H1 (cell line): Measurements from ENCODE around the gene ACAP3. TPM values are rescaled to one million over a fixed set of nuclear protein-coding genes. Genes with fewer than 3 reads are reported as not detected.

ENCODE experiments used
- CTCF ChIA-PET: fragments of 300-600 bp; sonication (Branson Sonifier 250); formaldehyde crosslinking; loops from one replicate; lab custom pipeline; 2021; ENCODE audit not compliant: partially characterized antibody; lab: Charles Lee
- POLR2A ChIA-PET: fragments of 300-600 bp; sonication (Branson Sonifier 250); formaldehyde crosslinking; loops from one replicate; lab custom pipeline; 2021; ENCODE audit warnings: inconsistent platforms; ENCODE audit not compliant: partially characterized antibody; lab: Charles Lee
- DNase-seq, 2 experiments: peaks; one replicate each; pipeline versions ENCODE4 v3.0.0 to v3.0.0-alpha.2; 2010 to 2022; ENCODE audit warnings: low spot score in 2 of 2, low read depth in 1 of 2, mixed read lengths in 1 of 2
- FAIRE-seq: peaks from 2 replicates; lab custom pipeline; 2011; peaks lifted over from hg19 to GRCh38; lab: Jason Lieb, UNC
- H2AFZ ChIP-seq: 2 replicates; pipeline ENCODE4 v1.8.1; 2012; ENCODE audit warnings: low read length, inconsistent platforms
- H2AK5ac ChIP-seq: 2 replicates; pipeline ENCODE4 v1.6.1; 2013; ENCODE audit warnings: low read depth, low read length
- H2BK120ac ChIP-seq: replicated peaks from 2 replicates; pipeline ENCODE3; 2013; ENCODE audit warnings: low read depth, low read length, inconsistent platforms
- H2BK12ac ChIP-seq: 2 replicates; pipeline ENCODE4 v1.6.1; 2013; ENCODE audit warnings: low read depth, low read length
- H2BK15ac ChIP-seq: 2 replicates; pipeline ENCODE4 v1.6.1; 2013; ENCODE audit warnings: low read length
- H2BK20ac ChIP-seq: 2 replicates; pipeline ENCODE4 v1.6.1; 2013; ENCODE audit warnings: low read length
- H2BK5ac ChIP-seq: 2 replicates; pipeline ENCODE4 v1.6.1; 2013; ENCODE audit warnings: low read depth, low read length
- H3K14ac ChIP-seq: 2 replicates; pipeline ENCODE4 v1.6.1; 2013; ENCODE audit warnings: inconsistent platforms; ENCODE audit not compliant: insufficient read length
- H3K18ac ChIP-seq: 2 replicates; pipeline ENCODE4 v1.6.1; 2013; ENCODE audit warnings: low read length; ENCODE audit errors: extremely low read depth
- H3K23ac ChIP-seq: 2 replicates; pipeline ENCODE4 v1.6.1; 2013; ENCODE audit warnings: inconsistent platforms; ENCODE audit not compliant: insufficient read length
- H3K23me2 ChIP-seq: 2 replicates; pipeline ENCODE4 v1.6.1; 2013; ENCODE audit warnings: low read depth, low read length
- H3K27ac ChIP-seq: 2 replicates; pipeline ENCODE4 v1.6.1; 2011; ENCODE audit warnings: low read depth, low read length, inconsistent platforms
- H3K27me3 ChIP-seq, 4 experiments: replicated peaks in 1 of 4; 1 replicate in 1 of 4; 2 replicates in 3 of 4; pipeline versions ENCODE4 v1.6.1 to v1.8.1; 2011 to 2013; ENCODE audit warnings: low read length in 3 of 4, mild to moderate bottlenecking in 3 of 4, inconsistent platforms in 2 of 4, mixed read lengths in 2 of 4, moderate library complexity in 1 of 4; ENCODE audit not compliant: control insufficient read depth in 3 of 4, insufficient read depth in 3 of 4; ENCODE audit errors: extremely low read depth in 1 of 4
- H3K36me3 ChIP-seq, 4 experiments: 2 replicates each; pipeline versions ENCODE4 v1.6.1 to v1.8.1; 2011 to 2013; ENCODE audit warnings: mild to moderate bottlenecking in 4 of 4, low read length in 3 of 4, moderate library complexity in 2 of 4, control low read depth in 1 of 4, inconsistent platforms in 1 of 4; ENCODE audit not compliant: insufficient read depth in 4 of 4, control insufficient read depth in 2 of 4
- H3K4ac ChIP-seq: replicated peaks from 2 replicates; pipeline ENCODE3; 2013; ENCODE audit warnings: low read length, low read depth, mixed read lengths, inconsistent platforms; ENCODE audit not compliant: insufficient read length
- H3K4me1 ChIP-seq, 4 experiments: replicated peaks in 1 of 4; 1 replicate in 1 of 4; 2 replicates in 3 of 4; pipeline versions ENCODE4 v1.6.1 to v1.8.1; 2011 to 2013; ENCODE audit warnings: low read length in 3 of 4, inconsistent platforms in 2 of 4, mixed read lengths in 1 of 4; ENCODE audit not compliant: insufficient read depth in 4 of 4, control insufficient read depth in 3 of 4
- H3K4me2 ChIP-seq, 2 experiments: 2 replicates each; pipeline versions ENCODE4 v1.6.1 to v1.8.1; 2011 to 2013; ENCODE audit warnings: low read depth in 2 of 2, low read length in 2 of 2, control low read depth in 1 of 2, inconsistent platforms in 1 of 2, mild to moderate bottlenecking in 1 of 2; ENCODE audit not compliant: insufficient read depth in 1 of 2
- H3K4me3 ChIP-seq, 4 experiments: fragments of 200-600, 300-600 bp in 1 of 4; sonication (generic), shearing (Covaris generic), sonication (Bioruptor Twin) in 1 of 4; 2 replicates each; pipeline versions ENCODE4 v1.5.1 to v1.8.1; 2011 to 2016; ENCODE audit warnings: low read length in 4 of 4, low read depth in 3 of 4, control low read depth in 2 of 4, inconsistent platforms in 2 of 4, mild to moderate bottlenecking in 2 of 4, mixed read lengths in 1 of 4, moderate library complexity in 1 of 4; ENCODE audit not compliant: insufficient read depth in 2 of 4; ENCODE audit errors: extremely low read depth in 1 of 4
- H3K56ac ChIP-seq: replicated peaks from 2 replicates; pipeline ENCODE3; 2013; ENCODE audit warnings: low read depth, mild to moderate bottlenecking, mixed read lengths, low read length, inconsistent platforms; ENCODE audit not compliant: insufficient read length
- H3K79me1 ChIP-seq: 2 replicates; pipeline ENCODE4 v1.6.1; 2013; ENCODE audit warnings: low read depth, low read length, control low read depth
- H3K79me2 ChIP-seq, 2 experiments: 2 replicates each; pipeline versions ENCODE4 v1.6.1 to v1.8.1; 2012 to 2013; ENCODE audit warnings: low read length in 2 of 2, mild to moderate bottlenecking in 2 of 2, inconsistent platforms in 1 of 2; ENCODE audit not compliant: insufficient read depth in 2 of 2, control insufficient read depth in 1 of 2
- H3K9ac ChIP-seq, 4 experiments: replicated peaks in 1 of 4; 1 replicate in 1 of 4; 2 replicates in 3 of 4; pipeline versions ENCODE4 v1.6.1 to v1.8.1; 2011 to 2013; ENCODE audit warnings: low read depth in 3 of 4, low read length in 3 of 4, control low read depth in 2 of 4, mild to moderate bottlenecking in 2 of 4, moderate library complexity in 2 of 4, inconsistent platforms in 1 of 4; ENCODE audit errors: extremely low read depth in 1 of 4
- H3K9me3 ChIP-seq, 2 experiments: 2 replicates each; pipeline versions ENCODE4 v1.6.1 to v1.8.1; 2012 to 2013; ENCODE audit warnings: mild to moderate bottlenecking in 2 of 2, moderate library complexity in 2 of 2, control low read depth in 1 of 2, inconsistent platforms in 1 of 2, low read depth in 1 of 2, low read length in 1 of 2, mixed read lengths in 1 of 2; ENCODE audit not compliant: insufficient read depth in 2 of 2
- H4K20me1 ChIP-seq, 2 experiments: replicated peaks in 1 of 2; 2 replicates each; pipeline versions ENCODE3 to v1.8.1; 2011 to 2013; ENCODE audit warnings: inconsistent platforms in 2 of 2, low read length in 2 of 2, mild to moderate bottlenecking in 1 of 2; ENCODE audit not compliant: insufficient read depth in 2 of 2, control insufficient read depth in 1 of 2
- H4K5ac ChIP-seq: 2 replicates; pipeline ENCODE4 v1.6.1; 2013; ENCODE audit warnings: low read length, low read depth, mixed read lengths, inconsistent platforms; ENCODE audit not compliant: insufficient read length
- H4K8ac ChIP-seq: 2 replicates; pipeline ENCODE4 v1.8.0; 2013; ENCODE audit warnings: mild to moderate bottlenecking, moderate library complexity, low read length, inconsistent platforms; ENCODE audit not compliant: insufficient read depth; ENCODE audit errors: extremely low read depth
- H4K91ac ChIP-seq: replicated peaks from 2 replicates; pipeline ENCODE3; 2013; ENCODE audit warnings: low read length, mixed read lengths, inconsistent platforms; ENCODE audit not compliant: insufficient read length
- ATF2 ChIP-seq: IDR thresholded peaks from 2 replicates; pipeline ENCODE4 v1.6.1; 2012; ENCODE audit warnings: low read length, inconsistent platforms
- CEBPB ChIP-seq: IDR thresholded peaks from 2 replicates; pipeline ENCODE4 v1.6.1; 2012; ENCODE audit warnings: low read depth, low read length
- CREB1 ChIP-seq: IDR thresholded peaks from 2 replicates; pipeline ENCODE4 v1.6.1; 2012; ENCODE audit warnings: inconsistent platforms
- EGR1 ChIP-seq: IDR thresholded peaks from 2 replicates; pipeline ENCODE4 v1.6.1; 2011; ENCODE audit warnings: low read depth, low read length, borderline replicate concordance
- MAX ChIP-seq: IDR thresholded peaks from 2 replicates; pipeline ENCODE4 v1.6.1; 2012; ENCODE audit warnings: inconsistent platforms
- TAF7 ChIP-seq: optimal IDR thresholded peaks from 2 replicates; pipeline ENCODE3; 2011; ENCODE audit warnings: low read depth, mild to moderate bottlenecking, inconsistent platforms, low read length, moderate library complexity, borderline replicate concordance
- WGBS, 2 experiments: shearing (Covaris generic) in 1 of 2; methylation state at CpG; one replicate each; pipeline versions ENCODE4 v1.1.6 to v1.1.7; 2013 to 2015; ENCODE audit warnings: low lambda C conversion rate in 2 of 2, mixed read lengths in 2 of 2, inconsistent platforms in 1 of 2, low coverage in 1 of 2, missing lambda C conversion rate in 1 of 2; ENCODE audit not compliant: insufficient replicate concordance in 2 of 2, insufficient coverage in 1 of 2, insufficient read length in 1 of 2; ENCODE audit errors: extremely low coverage in 1 of 2, missing lambda C conversion rate in 1 of 2; 5-methylcytosine and 5-hydroxymethylcytosine counted together
- long read RNA-seq, 2 experiments: library from RNA in 1 of 2; library from capped mRNA in 1 of 2; stranded (forward); transcript quantifications; one replicate each; pipeline ENCODE4 v2.0.0, GENCODE V29; 2021; ENCODE audit warnings: inconsistent platforms in 1 of 2
- polyA minus RNA-seq, 3 experiments: library from RNA; depleted of rRNA, polyadenylated mRNA; stranded (reverse); fragments of >200 nt; gene quantifications; 1 replicate in 2 of 3; 2 replicates in 1 of 3; pipeline ENCODE4 v1.2.3, GENCODE V29; 2011
- polyA plus RNA-seq, 7 experiments: library from polyadenylated mRNA; depleted of rRNA in 3 of 7; stranded (reverse) in 5 of 7; unstranded in 2 of 7; fragments of >200 nt in 5 of 7; fragments of 200-250 nt in 2 of 7; gene quantifications; 1 replicate in 5 of 7; 2 replicates in 1 of 7; 4 replicates in 1 of 7; pipeline versions ENCODE4 v1.2.1 to v1.2.3, GENCODE V29; 2011 to 2013; ENCODE audit warnings: missing spikeins in 2 of 7, mixed read lengths in 2 of 7
- total RNA-seq: library from RNA; stranded (reverse); fragmentation: NEBNext Ultra II Directional; extraction: Animal tissue kit (Norgen Biotek cat#: 25700); gene quantifications from 2 replicates; pipeline ENCODE4 v1.2.1, GENCODE V29; 2021

Gene ACAP3
- total RNA-seq (26.5 and 28.3 TPM in 2 replicates), polyA plus RNA-seq (2011; rRNA removed) (14.8 and 30.0 TPM in 2 replicates), polyA minus RNA-seq (2011; rRNA and poly(A)+ RNA removed) (9.1 and 13.0 TPM in 2 replicates)
- polyA plus RNA-seq (2011; cell fraction: cytosol; rRNA removed): 28.0 TPM
- 219 TPM for polyA plus RNA-seq (2011; cell fraction: nucleus; rRNA removed)
- polyA plus RNA-seq (2012, experiment 1 of 2): 20.5 to 39.7 TPM (median 32.1 TPM) in 4 replicates
- polyA plus RNA-seq (2012, experiment 2 of 2): 14.0 TPM
- polyA plus RNA-seq (2013, experiment 1 of 2): 12.2 TPM
- polyA plus RNA-seq (2013, experiment 2 of 2): 12.2 TPM
- 26.1 TPM for polyA minus RNA-seq (2011; cell fraction: cytosol; rRNA and poly(A)+ RNA removed)
- polyA minus RNA-seq (2011; cell fraction: nucleus; rRNA and poly(A)+ RNA removed): 39.2 TPM
- long read RNA-seq, experiment 1, partial matches to known transcripts: 6 of 7 reads
- long read RNA-seq, experiment 1, other reads (novel, unspliced or antisense): 1 of 7 reads
- long read RNA-seq, experiment 2, partial matches to known transcripts: 0 of 1 reads
- long read RNA-seq, experiment 2, other reads (novel, unspliced or antisense): 0 of 1 reads

DNA sequence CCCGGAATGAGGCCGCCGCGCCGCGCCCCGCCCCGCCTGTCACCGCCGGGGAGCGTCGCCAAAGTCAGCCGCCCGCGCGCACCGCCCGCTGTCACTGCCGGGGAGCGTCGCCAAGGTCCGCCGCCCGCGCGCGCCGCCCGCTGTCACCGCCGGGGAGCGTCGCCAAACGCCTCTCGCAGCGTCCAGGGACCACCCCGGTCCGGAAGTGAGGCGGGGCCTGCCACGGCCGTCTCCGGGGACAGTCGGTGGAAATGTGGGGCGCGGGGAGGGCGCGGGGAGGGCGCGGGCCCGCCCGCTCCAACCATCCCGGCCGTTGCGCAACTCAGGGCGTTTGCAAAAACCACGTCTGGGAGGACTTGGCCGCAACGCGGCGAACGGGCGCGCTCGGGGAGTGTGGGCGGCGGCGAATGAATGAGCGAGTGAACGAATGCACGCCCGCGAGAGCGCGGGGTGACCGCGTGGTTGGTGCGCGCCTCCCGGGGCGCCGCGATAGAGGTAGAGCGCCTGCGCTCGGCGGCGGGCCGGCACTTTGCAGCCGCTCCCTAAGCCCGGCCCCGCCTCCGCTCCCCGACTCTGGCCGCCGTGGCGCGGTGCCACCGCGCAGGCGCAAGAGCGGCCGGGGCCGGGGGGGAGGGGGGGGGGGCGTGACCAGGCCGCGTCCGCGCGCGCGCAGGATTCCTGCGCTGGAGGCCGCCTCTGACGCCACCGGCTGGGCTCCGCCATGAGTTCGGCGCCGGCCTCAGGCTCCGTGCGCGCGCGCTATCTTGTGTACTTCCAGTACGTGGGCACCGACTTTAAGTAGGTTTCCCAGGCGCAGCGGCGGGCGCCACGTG, at the start of gene ACAP3, which contains the start of gene PUSL1:
Gene ACAP3, minus strand, starts transcription at position 8 of the 833 bp plus-strand sequence. CDS start 115 bp downstream, outside the sequence.
Gene PUSL1, plus strand, starts transcription at position 675 of the 833 bp plus-strand sequence. Its CDS starts 47 bp downstream, at position 722.
- H4K91ac ChIP-seq: peak within 1 kb of the TSS; percentile 85
- ChIA-PET POLR2A (no interaction called here), CTCF (interaction anchor here (0.8 kb wide), 1 partner anchor 16 kb away, joined by 3 read pairs; no protein-coding TSS in a partner anchor)
- H3K27me3 ChIP-seq: peaks cover 0 to 4% (median 1%) of the 10 kb centered on the region in 4 experiments; a peak in 1 of 7 replicates
- peak within 1 kb of the TSS; percentile 46 for H3K56ac ChIP-seq
- H3K9ac ChIP-seq: peak within 1 kb of the TSS; percentile 45 to 71 (median 60); a peak in 6 of 7 replicates
- H3K36me3 ChIP-seq: peaks cover 5 to 25% (median 18%) of the 10 kb centered on the region in 4 experiments; a peak in 7 of 8 replicates
- H3K18ac ChIP-seq: peak within 1 kb of the TSS; percentile 60
- peaks cover 5 to 28% of the 10 kb centered on the region in 2 experiments for H4K20me1 ChIP-seq
- peaks cover 21% of the 10 kb centered on the region; the same call in 1 of the 2 replicates for H3K23me2 ChIP-seq
- no peak within 1 kb of the TSS; the same call in none of the 2 replicates for H4K8ac ChIP-seq
- peak within 1 kb of the TSS; percentile 77 to 98 (median 87) for H3K4me3 ChIP-seq
- H2BK5ac ChIP-seq: peak within 1 kb of the TSS; percentile 66; the same call in 1 of the 2 replicates
- H3K79me1 ChIP-seq: peaks cover 4% of the 10 kb centered on the region
- H3K79me2 ChIP-seq: peaks cover 0 to 6% of the 10 kb centered on the region in 2 experiments; a peak in 1 of 4 replicates
- FAIRE-seq (no peak), DNase-seq (peak in 1 of 2 experiments; percentile 87)
- peak within 1 kb of the TSS; percentile 75; the same call in 1 of the 2 replicates for H2BK12ac ChIP-seq
- H2AFZ ChIP-seq: peak within 1 kb of the TSS; percentile 70; the same call in 1 of the 2 replicates
- H2AK5ac ChIP-seq: no peak within 1 kb of the TSS
- no peaks in the 10 kb centered on the region for H3K9me3 ChIP-seq
- H3K27ac ChIP-seq: no peak within 1 kb of the TSS; the same call in 1 of the 2 replicates
- H2BK120ac ChIP-seq: no peak within 1 kb of the TSS
- 0 out of 2 replicates have a peak within 1 kb of the TSS, but pooled peaks have one; percentile 21 for H2BK15ac ChIP-seq
- 1% methylated on average over 64 of the region's 131 CpGs; no CpG with 5 or more reads in 1 of the 2 experiments for WGBS, 2 experiments
- H3K4me2 ChIP-seq: peak within 1 kb of the TSS; percentile 66 to 95
- peaks cover 0 to 40% (median 31%) of the 10 kb centered on the region in 4 experiments; a peak in 6 of 7 replicates for H3K4me1 ChIP-seq
- peak within 1 kb of the TSS; percentile 83 for H4K5ac ChIP-seq
- peak within 1 kb of the TSS; percentile 69 for H3K4ac ChIP-seq
- H2BK20ac ChIP-seq: no peak within 1 kb of the TSS
- no peak within 1 kb of the TSS for H3K14ac ChIP-seq
- peak within 1 kb of the TSS; percentile 59 for H3K23ac ChIP-seq
- TF ChIP-seq CEBPB (peak; percentile 99), CREB1 (peak; percentile 41; the same call in 1 of the 2 replicates), ATF2 (0 out of 2 replicates have a peak, but pooled peaks have one; percentile 30), EGR1 (peak; percentile 8; the same call in 1 of the 2 replicates), MAX (peak; percentile 79), TAF7 (no peak)
